GM12878 (cell line): ENCODE results near the gene UTP3. TPM values are rescaled to one million over a fixed set of nuclear protein-coding genes. Genes with fewer than 3 reads are reported as not detected.
"Not testable (repeated sequence)": the region's sequence is repeated elsewhere in the genome, so short reads cannot be mapped to it uniquely, and the experiment has no call there.

Experiments used
- ATAC-seq: fragments of 200-7000 bp; cut with Tn5 transposase; 3 replicates; pipeline ENCODE4 v1.9.1; 2020; ENCODE audit warnings: mild to moderate bottlenecking, moderate library complexity
- BruUV-seq: library from RNA; stranded (reverse); fragments of 400-500 nt; replicated peaks from 2 replicates; lab custom pipeline; 2021; lab: Mats Ljungman, UMichigan
- CTCF ChIA-PET: fragments of 300-600 bp; sonication (Branson Sonifier 250); formaldehyde crosslinking; extraction: SDS; loops from one replicate; lab custom pipeline; 2021; ENCODE audit warnings: inconsistent platforms; lab: Yijun Ruan, JAX
- POLR2A ChIA-PET: fragments of 350-600 bp; formaldehyde crosslinking; extraction: SDS; loops from one replicate; lab custom pipeline; 2021; ENCODE audit warnings: inconsistent platforms; lab: Charles Lee
- RAD21 ChIA-PET: fragments of 300-600 bp; sonication (Branson Sonifier 250); formaldehyde crosslinking; loops from one replicate; lab custom pipeline; 2023; ENCODE audit warnings: antibody characterized with exemption; ENCODE audit not compliant: unreplicated experiment; lab: Charles Lee
- SMC1A ChIA-PET: fragments of 300-600 bp; sonication (Branson Sonifier 250); formaldehyde crosslinking; loops from one replicate; lab custom pipeline; 2023; ENCODE audit not compliant: unreplicated experiment, uncharacterized antibody; lab: Charles Lee
- DNase-seq: peaks from one replicate; pipeline ENCODE4 v3.0.0-alpha.2; 2011; ENCODE audit warnings: low read depth, low spot score
- FAIRE-seq: peaks from 3 replicates; lab custom pipeline; 2011; peaks lifted over from hg19 to GRCh38; lab: Jason Lieb, UNC
- H2AFZ ChIP-seq: 2 replicates; pipeline ENCODE4 v1.6.0; 2011; ENCODE audit warnings: low read depth, low read length, control low read depth; ENCODE audit not compliant: control insufficient read depth
- H3K27ac ChIP-seq: 2 replicates; pipeline ENCODE4 v1.5.1; 2011; ENCODE audit warnings: control low read depth; ENCODE audit not compliant: control insufficient read depth, insufficient read depth
- H3K27me3 ChIP-seq, 2 experiments: replicated peaks in 1 of 2; 2 replicates each; pipeline versions ENCODE4 v1.6.0 to v1.6.1; 2011; ENCODE audit warnings: low read length in 1 of 2; ENCODE audit not compliant: control insufficient read depth in 2 of 2, insufficient read depth in 2 of 2
- H3K36me3 ChIP-seq, 2 experiments: 2 replicates each; pipeline ENCODE4 v1.5.1; 2011; ENCODE audit warnings: low read length in 1 of 2; ENCODE audit not compliant: control insufficient read depth in 2 of 2, insufficient read depth in 2 of 2
- H3K4me1 ChIP-seq: 2 replicates; pipeline ENCODE4 v1.6.1; 2011; ENCODE audit warnings: mild to moderate bottlenecking, low read length, moderate library complexity, mixed read lengths; ENCODE audit not compliant: control insufficient read depth, insufficient read depth
- H3K4me2 ChIP-seq: 2 replicates; pipeline ENCODE4 v1.6.0; 2011; ENCODE audit warnings: control low read depth; ENCODE audit not compliant: control insufficient read depth, insufficient read depth
- H3K4me3 ChIP-seq: fragments of 200-600 bp; sonication (generic); 2 replicates; pipeline ENCODE4 v1.5.1; 2016
- H3K79me2 ChIP-seq: 2 replicates; pipeline ENCODE4 v1.6.0; 2011; ENCODE audit warnings: low read length; ENCODE audit not compliant: control insufficient read depth, insufficient read depth
- H3K9ac ChIP-seq: 2 replicates; pipeline ENCODE4 v1.8.0; 2011; ENCODE audit warnings: low read length, control low read depth, mixed read lengths; ENCODE audit not compliant: control insufficient read depth, insufficient read depth
- H3K9me3 ChIP-seq: replicated peaks from 3 replicates; pipeline ENCODE4 v1.5.1; 2011; ENCODE audit warnings: mild to moderate bottlenecking, low read length; ENCODE audit not compliant: control insufficient read depth, insufficient read depth
- H4K20me1 ChIP-seq: 2 replicates; pipeline ENCODE4 v1.6.0; 2011; ENCODE audit not compliant: control insufficient read depth, insufficient read depth
- ATF7 ChIP-seq: fragments of 450-650 bp; IDR thresholded peaks from 2 replicates; pipeline ENCODE4 v1.6.1; 2016; ENCODE audit warnings: low read depth, mild to moderate bottlenecking
- CTCF ChIP-seq, 3 experiments: IDR thresholded peaks in 2 of 3; conservative IDR thresholded peaks in 1 of 3; 2 replicates each; pipeline ENCODE4 v1.5.1; 2011; ENCODE audit warnings: low read depth in 3 of 3, low read length in 3 of 3, mild to moderate bottlenecking in 3 of 3, control low read depth in 2 of 3, moderate library complexity in 2 of 3, inconsistent platforms in 1 of 3, mixed read lengths in 1 of 3; ENCODE audit not compliant: control insufficient read depth in 2 of 3, insufficient read depth in 1 of 3; ENCODE audit errors: extremely low read depth in 1 of 3
- FOXM1 ChIP-seq: IDR thresholded peaks from 2 replicates; pipeline ENCODE4 v1.6.1; 2012; ENCODE audit warnings: low read depth, mild to moderate bottlenecking, inconsistent platforms, low read length, moderate library complexity
- MTA2 ChIP-seq: fragments of 450-650 bp; IDR thresholded peaks from 2 replicates; pipeline ENCODE4 v1.6.1; 2016; ENCODE audit warnings: low read depth, mild to moderate bottlenecking, moderate library complexity
- NBN ChIP-seq: fragments of 450-650 bp; IDR thresholded peaks from 2 replicates; pipeline ENCODE4 v1.6.1; 2016
- POLR2A ChIP-seq: IDR thresholded peaks from 2 replicates; pipeline ENCODE4 v1.6.1; 2011; ENCODE audit warnings: low read depth, mild to moderate bottlenecking, low read length
- RAD21 ChIP-seq: IDR thresholded peaks from 2 replicates; pipeline ENCODE4 v1.6.1; 2011; ENCODE audit warnings: mild to moderate bottlenecking, low read depth, low read length, moderate library complexity; ENCODE audit not compliant: insufficient read depth
- SMC3 ChIP-seq: IDR thresholded peaks from 2 replicates; pipeline ENCODE4 v1.6.1; 2011; ENCODE audit warnings: low read length, improper control_type of control experiment, borderline replicate concordance
- YY1 ChIP-seq: IDR thresholded peaks from 2 replicates; pipeline ENCODE4 v1.6.1; 2011; ENCODE audit warnings: low read depth, mild to moderate bottlenecking, low read length
- ZNF384 ChIP-seq: IDR thresholded peaks from 2 replicates; pipeline ENCODE4 v1.6.1; 2012; ENCODE audit warnings: low read depth, mild to moderate bottlenecking, low read length, improper control_type of control experiment, borderline replicate concordance
- WGBS: methylation state at CpG from one replicate; pipeline ENCODE4 v1.1.6; 2016; ENCODE audit warnings: low lambda C conversion rate; ENCODE audit not compliant: insufficient replicate concordance, insufficient coverage; ENCODE audit errors: missing lambda C conversion rate; 5-methylcytosine and 5-hydroxymethylcytosine counted together
- in situ Hi-C: fragments of 300-500 bp; cut with MboI; formaldehyde crosslinking; loops from 9 replicates; pipeline ENCODE4 v1.14.3; 2018; ENCODE audit warnings: mixed read lengths
- intact Hi-C: fragments of 100-400 bp; cut with micrococcal nuclease; formaldehyde crosslinking; loops from one replicate; pipeline ENCODE4 v1.14.2; 2022; ENCODE audit not compliant: unreplicated experiment
- polyA plus RNA-seq, 11 experiments: library from polyadenylated mRNA; depleted of rRNA in 4 of 11; unstranded in 6 of 11; stranded (reverse) in 5 of 11; fragments of >200 nt; fragmentation: Nextera tagmentation in 4 of 11; fragmentation: Illumina TruSeq in 1 of 11; extraction: Ambion mirVana in 4 of 11; extraction: Trizol in 1 of 11; gene quantifications; 1 replicate in 1 of 11; 2 replicates in 10 of 11; pipeline versions ENCODE4 v1.2.1 to v1.2.3, GENCODE V29; 2011 to 2016; ENCODE audit warnings: inconsistent platforms in 2 of 11, missing spikeins in 2 of 11, low read depth in 1 of 11
- total RNA-seq, 4 experiments: library from RNA; depleted of rRNA in 3 of 4; stranded (reverse); fragments of >200 nt in 3 of 4; fragmentation: Illumina TruSeq in 1 of 4; extraction: Trizol in 1 of 4; gene quantifications; 2 replicates each; pipeline versions ENCODE4 v1.2.1 to v1.2.3, GENCODE V29; 2013 to 2021

The UTP3 gene
- total and polyA plus RNA-seq, 10 of the 15 experiments (the other 5 are each of a cell fraction or from before 2014, with no cell fraction given) = 15.8 to 60.7 (median 22.5) TPM

- Histone ChIP-seq H3K9ac (no peak overlapping the region), H3K27ac (peak overlapping the region; percentile 49), H2AFZ (no peak overlapping the region), H3K36me3 (no peaks in the 10 kb centered on the region), H3K4me3 (peak overlapping the region; percentile 62), H3K4me2 (peak overlapping the region; percentile 66), H3K79me2 (no peaks in the 10 kb centered on the region; the same call in 1 of the 2 replicates), H4K20me1 (no peaks in the 10 kb centered on the region), H3K4me1 (peaks cover 30% of the 10 kb centered on the region), H3K9me3 (no peaks in the 10 kb centered on the region), H3K27me3 (no peaks in the 10 kb centered on the region)
- ChIA-PET CTCF (interaction anchor here (0.8 to 6.5 kb wide), 32 partner anchors 9 to 274 kb away, joined by 3 to 77 read pairs (median 7); partner anchors contain the start of genes DCK, GRSF1, MOB1B and RUFY3), RAD21 (interaction anchor here (0.7 to 5.8 kb wide), 32 partner anchors 11 to 274 kb away, joined by 3 to 86 read pairs (median 6); partner anchors contain the start of genes DCK, GRSF1, MOB1B and RUFY3), SMC1A (interaction anchor here (0.6 to 7.5 kb wide), 52 partner anchors 9 to 893 kb away, joined by 3 to 204 read pairs (median 6); partner anchors contain the start of genes DCK, ENAM, GRSF1 and JCHAIN), POLR2A (interaction anchor here (0.6 to 4.7 kb wide), 25 partner anchors 11 to 275 kb away, joined by 3 to 35 read pairs (median 4); partner anchors contain the start of gene RUFY3)
- intact Hi-C loops = loop anchor here (5.0 to 10.0 kb wide), 3 partner anchors 83 to 257 kb away; partner anchors contain the start of gene DCK
- 0 out of 2 replicates have a peak, but pooled peaks have one; percentile 7 for TF ChIP-seq ATF7
- no peak for TF ChIP-seq POLR2A
- TF ChIP-seq MTA2 = 0 out of 2 replicates have a peak, but pooled peaks have one; percentile 37
- FAIRE-seq (no peak), ATAC-seq (peak; percentile 55), DNase-seq (no peak)
- in situ Hi-C loops = no loop called here
- WGBS = 2% methylated on average over 3 of the region's 3 CpGs
- BruUV-seq = TSS peak; percentile 44
Measured at GRCh38 chr4:70734971-70735370, 46.6 kb downstream of the UTP3 start.

- H3K9me3 ChIP-seq, H2AFZ ChIP-seq, BruUV-seq, H3K36me3 ChIP-seq, H3K4me3 ChIP-seq, DNase-seq, H3K27me3 ChIP-seq, H3K79me2 ChIP-seq, H3K9ac ChIP-seq, FAIRE-seq, in situ Hi-C loops, H3K27ac ChIP-seq, H4K20me1 ChIP-seq: not testable (repeated sequence)
- RAD21 ChIA-PET = interaction anchor here (0.6 to 5.8 kb wide), 21 partner anchors 10 to 273 kb away, joined by 3 to 86 read pairs (median 17); partner anchors contain the start of genes DCK, GRSF1, MOB1B and RUFY3
- intact Hi-C loops = loop anchor here (2.0 to 10.0 kb wide), 3 partner anchors 19 to 189 kb away; no protein-coding TSS in a partner anchor
- ATAC-seq = peak; percentile 69
- CTCF ChIA-PET = interaction anchor here (0.6 to 6.5 kb wide), 34 partner anchors 10 to 386 kb away, joined by 3 to 77 read pairs (median 5); partner anchors contain the start of genes DCK, MOB1B, RUFY3 and UTP3
- Histone ChIP-seq H3K4me1 (peaks cover 27% of the 10 kb centered on the region), H3K4me2 (peak overlapping the region; percentile 32; the same call in 1 of the 2 replicates)
- POLR2A ChIA-PET = interaction anchor here (0.6 to 4.7 kb wide), 13 partner anchors 12 to 274 kb away, joined by 3 to 35 read pairs (median 5); no protein-coding TSS in a partner anchor
- SMC1A ChIA-PET = interaction anchor here (0.6 to 7.5 kb wide), 38 partner anchors 8 to 290 kb away, joined by 3 to 204 read pairs (median 8); partner anchors contain the start of genes DCK, ENAM, GRSF1 and MOB1B
- 0 out of 2 replicates have a peak, but pooled peaks have one; percentile 29 for TF ChIP-seq YY1
- peak; percentile 39; the same call in 1 of the 2 replicates for TF ChIP-seq SMC3
- 0 out of 2 replicates have a peak, but pooled peaks have one; percentile 23 for TF ChIP-seq FOXM1
- 0 out of 2 replicates have a peak, but pooled peaks have one; percentile 23 for TF ChIP-seq NBN
- peak; percentile 37 to 42 (median 40); a peak in 5 of 6 replicates for TF ChIP-seq CTCF (IDR thresholded peaks at IDR 0.05 in 2 of 3, conservative IDR thresholded peaks at IDR 0.05 in 1 of 3; ENCODE audit: control insufficient read depth in 2 of 3, extremely low read depth in 1 of 3, insufficient read depth in 1 of 3, low read depth in 3 of 3, low read length in 3 of 3)
- TF ChIP-seq ZNF384 = peak; percentile 93
- TF ChIP-seq RAD21 = peak; percentile 30
- 20% methylated on average over 1 of the region's 2 CpGs for WGBS
Measured at GRCh38 chr4:70735915-70736314, 47.6 kb downstream of the UTP3 start.
